Activated CD8-positive, alpha-beta memory T cell treated with anti-CD3 and anti-CD28 coated beads, Interleukin-2, amount 50 U/mL, for 1 hour (primary cell): Measurements from ENCODE around the gene C17orf58.
A peak's percentile ranks its signal among the peaks of the same experiment; 100 is the strongest.
"Not testable (repeated sequence)": the region's sequence is repeated elsewhere in the genome, so short reads cannot be mapped to it uniquely, and the experiment has no call there.

Experiments
- DNase-seq: peaks from one replicate; pipeline ENCODE4 v3.0.0-alpha.2; 2020; ENCODE audit errors: extremely low read depth

Gene C17orf58

DNA sequence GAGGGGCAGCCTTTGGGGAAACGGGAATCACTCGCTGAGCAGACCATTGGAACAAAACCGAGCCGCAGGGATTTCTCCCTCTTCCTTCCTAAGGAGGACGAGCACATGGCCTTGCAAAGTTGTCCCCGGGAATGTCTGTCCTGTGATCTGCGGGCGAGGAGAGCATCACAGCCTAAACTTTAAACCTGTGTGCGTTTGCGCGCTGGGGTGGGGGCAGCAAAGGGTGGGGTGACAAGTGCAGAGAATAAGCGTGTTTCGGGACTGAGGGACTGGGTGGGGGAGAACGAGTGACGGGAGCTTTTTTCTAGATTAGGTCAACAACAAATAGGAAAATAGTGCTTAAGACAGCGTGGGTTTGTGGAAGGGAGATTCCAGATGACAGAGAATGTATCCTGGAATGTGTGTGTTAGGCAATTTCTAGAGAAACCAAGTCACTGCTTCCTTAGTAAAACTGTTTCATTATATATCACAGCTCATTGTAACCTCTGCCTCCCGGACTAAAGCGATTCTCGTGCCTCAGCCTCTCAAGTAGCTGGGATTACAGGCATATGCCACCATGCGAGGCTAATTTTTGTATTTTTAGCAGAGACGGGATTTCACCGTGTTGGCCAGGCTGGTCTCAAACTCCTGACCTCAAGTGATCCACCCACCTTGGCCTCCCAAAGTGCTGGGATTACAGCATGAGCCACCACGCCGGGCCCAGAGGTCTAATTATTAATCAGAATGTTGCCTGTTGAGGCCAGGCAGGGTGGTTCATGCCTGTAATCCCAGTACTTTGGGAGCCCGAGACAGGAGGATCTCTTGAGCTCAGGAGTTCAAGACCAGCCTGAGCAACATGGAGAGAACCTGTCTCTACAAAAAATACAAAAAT is at the start of gene C17orf58:
C17orf58 (minus strand) TSS at position 169 of the 871 bp plus-strand sequence. CDS start 271 bp downstream, outside the sequence.
- DNase-seq: not testable (repeated sequence)

DNA sequence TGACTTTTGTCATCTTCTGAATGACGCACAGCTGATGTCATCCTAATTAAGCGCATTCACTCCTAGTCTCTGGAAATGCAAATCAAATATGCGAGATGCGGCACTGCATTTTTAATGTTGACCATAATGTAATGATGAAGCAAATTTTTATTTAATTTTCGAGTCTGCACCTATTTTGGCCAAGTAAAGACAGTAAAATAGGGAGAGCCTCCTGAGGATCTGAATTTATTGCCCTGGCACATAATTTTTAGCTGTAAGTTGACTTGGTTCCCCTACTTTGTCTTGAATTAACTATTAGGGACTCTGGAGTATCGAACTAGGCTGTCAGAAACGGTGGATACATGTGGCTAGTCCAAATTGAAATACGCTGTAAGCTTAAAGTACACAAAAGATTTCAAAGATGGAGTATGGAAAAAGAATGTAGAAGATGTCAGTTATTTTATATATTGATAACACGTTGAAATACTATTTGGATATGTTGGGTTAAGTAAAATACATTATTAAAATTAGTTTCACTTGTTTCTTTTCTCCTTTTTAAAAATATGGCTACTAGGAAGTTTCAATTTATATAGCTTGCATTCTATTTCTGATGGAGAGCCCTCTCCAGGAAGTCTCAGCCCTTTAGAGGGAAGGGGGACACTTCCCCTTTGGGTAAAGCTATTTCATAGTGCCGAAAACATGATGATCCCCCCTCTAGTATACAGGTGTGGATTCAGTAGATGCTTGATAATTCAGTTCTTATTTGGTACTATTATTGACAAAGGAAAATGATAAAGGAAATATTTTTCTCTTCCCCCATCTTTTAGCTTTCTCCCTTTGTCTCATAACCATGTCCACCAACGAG is 40.3 kb upstream of the C17orf58 start:
- DNase-seq: no peak

DNA sequence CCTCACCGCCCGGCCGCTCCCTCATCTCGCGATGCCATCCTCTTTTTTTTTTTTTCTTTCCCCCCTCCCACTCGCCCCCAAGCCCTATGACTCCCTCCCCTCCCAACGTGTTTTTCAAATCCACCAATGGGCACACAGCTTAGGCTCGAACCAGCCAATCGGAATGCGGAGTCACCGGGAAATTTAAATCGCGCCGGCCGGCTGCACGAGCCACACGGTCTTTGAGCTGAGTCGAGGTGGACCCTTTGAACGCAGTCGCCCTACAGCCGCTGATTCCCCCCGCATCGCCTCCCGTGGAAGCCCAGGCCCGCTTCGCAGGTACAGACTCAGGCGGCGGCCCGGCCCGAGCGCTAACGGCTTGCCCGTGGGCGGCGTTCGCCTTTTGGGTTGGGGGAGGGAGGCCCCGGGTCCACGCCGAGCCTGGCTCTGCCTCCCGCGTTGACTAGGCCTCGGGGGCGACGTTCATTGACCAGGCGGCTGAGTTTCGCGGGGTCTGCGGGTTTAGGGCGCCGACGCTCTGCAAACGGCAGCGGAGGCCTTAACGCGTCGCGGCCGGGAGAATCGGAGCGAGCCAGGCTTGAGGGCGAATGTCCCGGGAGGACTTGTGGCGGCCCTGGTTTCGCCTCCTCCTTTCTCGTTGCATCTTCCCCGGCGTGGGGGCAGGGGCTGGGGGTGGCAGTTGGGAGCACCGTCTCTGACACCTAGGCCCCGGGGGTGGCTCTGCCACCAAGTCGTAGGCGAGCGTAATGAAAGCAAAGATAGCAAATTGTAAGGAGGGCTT is 39.4 kb upstream of the C17orf58 start, which contains the start of gene KPNA2:
KPNA2 (plus strand) TSS at position 213 of the 781 bp plus-strand sequence. CDS start 1,398 bp downstream, outside the sequence.
- DNase-seq: peak; percentile 84

DNA sequence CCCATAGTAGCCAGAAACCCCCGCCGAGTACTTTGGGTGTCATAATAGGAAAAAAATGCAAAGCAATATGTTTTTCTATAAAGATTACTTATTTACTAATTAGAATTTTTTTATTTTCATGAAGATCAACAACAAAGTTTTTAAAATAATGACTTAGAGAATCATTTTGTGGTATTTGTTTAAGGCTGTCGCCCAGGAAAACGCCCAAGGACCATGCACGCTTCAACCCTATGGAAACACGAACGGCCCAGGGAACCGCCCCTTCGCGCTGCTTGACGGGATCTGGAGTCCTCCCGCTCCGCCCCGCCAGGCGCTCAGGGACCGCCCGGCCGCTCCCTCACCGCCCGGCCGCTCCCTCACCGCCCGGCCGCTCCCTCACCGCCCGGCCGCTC is 38.9 kb upstream of the C17orf58 start:
- DNase-seq: peak; percentile 73

DNA sequence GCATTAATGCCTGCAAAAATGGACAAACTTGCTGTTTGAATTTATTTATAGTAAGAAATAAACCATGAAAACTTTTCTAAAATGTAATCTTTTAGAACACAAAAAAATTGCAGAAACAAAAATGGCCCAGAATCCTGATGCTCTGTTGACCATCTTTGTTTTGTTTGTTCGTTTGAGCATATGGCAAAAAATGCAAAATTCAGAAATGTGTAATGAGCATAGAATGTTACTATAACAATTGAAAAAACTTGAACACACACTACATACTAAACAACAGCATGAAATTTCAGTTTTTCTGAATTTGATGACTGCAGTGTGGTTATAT is 38.1 kb upstream of the C17orf58 start:
- DNase-seq: no peak

DNA sequence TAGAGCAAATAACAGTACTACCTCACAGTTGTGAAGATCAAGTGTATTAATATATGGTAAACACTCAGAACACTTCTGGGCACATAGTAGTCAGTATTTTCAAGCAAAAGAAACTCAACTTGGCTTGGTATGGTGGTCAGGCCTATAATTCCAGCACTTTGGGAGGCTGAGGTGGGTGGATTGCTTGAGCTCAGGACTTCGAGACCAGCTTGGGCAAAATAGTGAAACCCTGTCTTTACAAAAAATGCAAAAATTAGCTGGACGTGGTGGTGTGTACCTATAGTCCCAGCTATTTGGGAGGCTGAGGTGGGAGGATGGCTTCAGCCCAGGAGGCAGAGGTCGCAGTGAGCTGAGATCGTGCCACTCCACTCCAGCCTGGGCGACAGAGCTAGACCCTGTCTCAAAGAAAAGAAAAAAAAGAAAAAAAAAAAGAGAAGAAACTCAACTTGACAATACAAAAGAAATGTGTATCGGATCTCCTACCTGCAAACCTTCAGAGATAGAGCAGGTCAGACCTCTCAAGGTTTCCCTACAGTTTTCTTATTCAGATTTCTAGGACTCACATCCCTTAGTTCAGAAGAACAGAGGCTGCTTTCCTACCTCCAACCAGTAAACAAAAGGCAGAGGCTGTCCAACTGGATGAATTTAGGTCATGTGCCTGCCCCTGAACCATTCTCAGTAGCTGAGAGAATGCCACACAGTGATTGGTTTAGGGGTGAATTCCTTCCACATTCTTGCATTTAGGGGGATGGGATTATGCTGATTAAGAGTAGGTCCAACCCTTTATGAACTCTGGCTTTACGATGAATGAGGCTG is 37.6 kb upstream of the C17orf58 start:
- DNase-seq: no peak

DNA sequence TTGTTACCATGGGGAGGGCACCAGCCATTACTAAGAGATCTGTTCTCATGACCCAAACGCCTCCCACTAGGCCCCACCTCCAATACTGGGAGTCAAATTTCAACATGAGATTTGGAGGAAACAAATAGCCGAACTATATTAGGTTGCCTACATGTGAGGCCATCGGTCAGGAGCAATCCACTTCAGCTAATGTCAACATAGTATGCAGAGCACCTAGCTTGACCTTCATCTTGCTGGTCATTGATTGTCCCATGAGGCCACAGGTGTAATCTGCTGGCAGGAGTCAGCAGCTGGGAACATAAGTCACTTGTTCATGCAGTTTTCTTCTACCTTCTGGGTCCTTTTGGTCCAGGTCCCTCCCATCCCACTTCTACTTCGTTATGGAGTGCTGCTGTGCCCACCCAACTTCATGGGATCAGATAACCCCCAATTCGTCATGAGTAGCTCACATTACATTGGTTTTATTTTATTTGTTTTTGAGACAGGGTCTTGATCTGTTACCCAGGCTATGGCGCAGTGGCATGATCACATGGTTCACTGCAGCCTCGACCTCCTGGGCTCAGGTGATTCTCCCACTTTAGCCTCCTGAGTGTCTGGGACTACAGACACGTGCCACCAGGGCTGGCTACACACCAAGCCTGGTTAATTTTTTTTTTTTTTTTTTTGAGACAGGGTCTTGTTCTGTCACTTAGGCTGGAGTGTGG is 33.4 kb upstream of the C17orf58 start:
- DNase-seq: no peak

DNA sequence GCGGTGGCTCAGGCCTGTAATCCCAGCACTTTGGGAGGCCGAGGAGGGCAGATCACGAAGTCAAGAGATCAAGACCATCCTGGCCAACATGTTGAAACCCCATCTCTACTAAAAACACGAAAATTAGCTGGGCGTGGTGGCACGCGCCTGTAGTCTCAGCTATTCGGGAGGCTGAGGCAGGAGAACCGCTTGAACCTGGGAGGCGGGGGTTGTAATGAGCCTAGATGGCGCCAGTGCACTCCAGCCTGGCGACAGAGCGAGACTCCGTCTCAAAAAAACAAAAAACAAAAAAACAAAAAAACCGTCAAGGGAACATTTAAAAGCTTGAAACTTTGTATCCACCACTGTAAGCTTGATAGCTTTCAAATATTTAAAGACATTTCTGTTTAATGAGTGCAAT is 26.3 kb upstream of the C17orf58 start:
- not testable (repeated sequence) for DNase-seq

DNA sequence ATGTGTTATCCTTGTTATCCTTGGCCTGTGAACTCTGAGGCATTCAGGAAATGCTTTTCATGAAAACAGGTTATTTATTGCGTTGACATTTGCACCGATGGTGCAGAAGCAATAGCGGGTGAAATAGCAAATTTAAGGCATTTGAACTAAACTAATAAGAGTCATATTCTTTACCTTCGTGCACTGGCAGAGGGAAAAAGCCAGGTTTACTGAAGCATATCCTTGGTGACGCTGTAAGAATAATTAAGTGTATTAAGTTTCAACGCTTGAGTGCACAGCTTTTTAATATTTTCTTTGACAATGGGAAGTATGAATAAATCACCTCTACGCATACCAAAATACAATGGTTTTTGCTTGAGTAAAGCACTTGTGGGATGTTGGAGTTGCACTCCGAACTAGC is 25.7 kb upstream of the C17orf58 start:
- DNase-seq: no peak

DNA sequence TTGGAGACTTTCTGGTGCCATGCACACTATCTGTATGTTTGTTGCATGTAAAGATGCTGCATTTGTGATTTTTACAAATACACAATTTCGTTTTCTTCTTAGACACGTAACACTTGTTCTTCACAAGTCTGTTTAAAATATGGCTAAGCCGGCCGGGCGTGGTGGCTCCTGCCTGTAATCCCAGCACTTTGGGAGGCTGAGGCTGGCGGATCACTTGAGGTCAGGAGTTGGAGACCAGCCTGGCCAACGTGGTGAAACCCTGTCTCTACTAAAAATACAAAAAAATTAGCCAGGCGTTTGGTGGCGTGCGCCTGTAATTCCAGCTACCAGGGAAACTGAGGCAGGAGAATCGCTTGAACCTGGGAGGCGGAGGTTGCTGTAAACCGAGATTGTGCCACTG is 24.5 kb upstream of the C17orf58 start:
- not testable (repeated sequence) for DNase-seq

DNA sequence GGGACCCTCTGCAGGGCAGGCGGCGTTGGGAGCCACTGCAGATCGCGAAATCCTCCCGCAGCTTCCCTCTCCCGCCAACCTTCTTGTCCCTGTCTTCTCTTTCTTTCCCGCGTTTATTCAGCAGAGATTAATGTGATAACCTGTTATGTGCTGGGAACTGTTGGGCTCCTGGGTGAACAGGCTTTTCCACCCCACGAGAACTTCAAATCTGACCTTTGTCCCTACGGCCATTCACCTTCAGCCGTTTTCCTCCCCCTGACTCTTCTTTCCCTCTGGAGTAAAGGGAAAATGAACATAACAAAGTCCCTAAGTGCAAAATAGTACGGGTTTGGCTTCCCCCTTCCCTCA is 24.1 kb upstream of the C17orf58 start:
- no peak for DNase-seq

DNA sequence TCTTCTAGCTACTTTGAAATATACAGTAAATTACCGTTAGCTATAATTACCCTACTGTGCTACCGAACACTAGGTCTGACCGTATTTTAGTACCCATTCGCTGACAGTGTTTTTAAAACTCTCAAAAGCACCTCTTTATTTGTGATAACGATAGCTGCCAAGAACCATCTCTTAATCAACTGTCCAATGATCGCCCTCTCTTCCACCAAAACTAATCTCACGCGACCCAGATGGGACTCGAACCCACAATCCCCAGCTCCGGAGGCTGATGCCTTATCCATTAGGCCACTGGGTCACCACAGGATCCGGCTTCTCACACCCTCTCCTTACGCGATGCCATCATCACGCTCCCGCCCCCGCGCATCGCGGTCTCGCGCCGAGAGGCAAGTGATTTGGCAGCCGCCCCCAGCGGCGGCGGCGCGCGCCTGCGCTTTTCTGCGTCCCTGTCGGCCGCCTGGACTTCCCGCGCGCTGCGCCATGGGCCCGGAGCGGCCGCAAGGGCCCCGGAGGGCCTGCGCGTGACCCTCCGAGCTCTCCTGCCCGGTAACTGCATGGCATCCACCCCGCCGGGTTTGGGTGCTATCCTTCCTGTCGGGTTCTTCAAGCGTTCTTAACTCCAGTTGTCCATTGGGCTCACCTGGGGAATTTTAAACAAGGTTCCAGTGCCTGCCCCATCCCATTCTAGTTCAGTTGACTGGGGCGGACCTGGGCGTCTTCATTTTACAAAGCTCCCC is 23.6 kb upstream of the C17orf58 start:
- peak; percentile 74 for DNase-seq

DNA sequence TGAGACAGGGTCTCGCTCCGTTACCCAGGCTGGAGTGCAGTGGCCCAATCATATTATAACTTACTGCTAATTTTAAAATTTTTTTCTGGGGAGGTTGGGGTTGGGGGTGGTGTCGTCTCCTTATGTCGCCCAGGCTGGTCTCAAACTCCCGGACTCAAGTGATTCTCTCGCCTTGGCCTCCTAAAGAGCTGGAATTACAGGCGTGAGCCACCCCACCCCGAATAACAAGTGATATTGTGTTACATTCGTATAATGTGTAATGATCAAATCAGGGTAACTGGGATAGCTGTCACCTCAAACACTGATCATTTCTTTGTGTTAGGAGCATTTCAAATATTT is 23.0 kb upstream of the C17orf58 start:
- DNase-seq: no peak

DNA sequence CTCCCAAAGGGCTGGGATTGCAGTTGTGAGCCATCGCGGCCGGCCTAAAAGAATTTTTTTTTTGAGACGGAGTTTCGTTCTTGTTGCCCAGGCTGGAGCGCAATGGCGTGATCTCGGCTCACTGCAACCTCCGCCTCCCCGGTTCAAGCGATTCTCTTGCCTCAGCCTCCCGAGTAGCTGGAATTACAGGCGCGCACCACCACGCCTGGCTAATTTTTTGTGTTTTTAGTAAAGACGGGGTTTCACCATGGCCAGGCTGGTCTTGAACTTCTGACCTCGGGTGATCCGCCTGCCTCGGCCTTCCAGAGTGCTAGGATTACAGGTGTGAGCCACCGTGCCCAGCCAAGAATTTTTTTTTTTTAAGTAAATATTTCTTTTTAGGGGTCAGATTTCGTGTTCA is 22.2 kb upstream of the C17orf58 start:
- DNase-seq: not testable (repeated sequence)

DNA sequence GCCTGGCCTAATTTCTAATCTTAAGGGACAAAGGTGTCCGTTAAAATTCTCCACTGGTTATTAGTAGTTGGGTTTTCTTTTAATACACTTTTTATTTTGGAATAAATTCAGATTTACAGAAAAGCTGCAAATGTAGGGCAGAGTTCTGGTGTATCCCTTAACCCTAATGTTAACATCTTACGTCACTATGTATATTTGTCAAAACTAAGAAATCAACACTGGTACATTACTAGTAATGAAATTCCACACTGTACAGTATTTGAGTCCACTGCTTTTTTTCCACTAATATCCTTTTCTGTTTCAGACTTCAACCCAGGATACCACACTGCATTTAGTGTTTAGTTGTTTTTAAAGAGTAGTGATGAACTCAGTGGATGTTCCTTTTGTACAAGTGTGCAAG is 20.6 kb upstream of the C17orf58 start:
- no peak for DNase-seq

DNA sequence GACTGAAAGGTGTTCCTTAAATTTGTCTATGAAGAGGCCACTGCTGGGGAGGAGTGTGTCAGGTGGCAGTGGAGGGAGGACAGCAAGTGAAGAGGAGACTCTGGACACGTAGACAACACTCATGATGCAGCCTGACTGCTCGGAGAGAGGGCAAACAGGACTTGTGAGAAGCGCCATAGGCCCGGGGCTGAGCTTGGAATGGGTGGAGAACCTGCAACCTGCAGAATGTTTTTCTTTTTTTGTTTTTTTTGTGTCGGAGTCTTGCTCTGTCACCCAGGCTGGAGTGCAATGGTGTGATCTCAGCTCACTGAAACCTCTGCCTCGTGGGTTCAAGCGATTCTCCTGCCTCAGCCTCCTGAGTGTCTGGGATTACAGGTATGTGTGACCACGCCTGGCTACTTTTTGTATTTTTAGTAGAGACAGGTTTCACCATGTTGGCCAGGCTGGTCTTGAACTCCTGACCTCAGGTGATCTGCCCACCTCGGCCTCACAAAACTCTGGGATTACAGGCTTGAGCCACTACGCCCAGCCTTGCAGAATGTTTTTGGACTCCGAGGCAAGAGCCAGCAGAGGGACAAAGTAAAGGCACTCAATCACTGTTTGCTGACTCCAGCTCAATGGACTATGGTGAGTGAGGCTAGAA is 18.9 kb upstream of the C17orf58 start:
- no peak for DNase-seq

DNA sequence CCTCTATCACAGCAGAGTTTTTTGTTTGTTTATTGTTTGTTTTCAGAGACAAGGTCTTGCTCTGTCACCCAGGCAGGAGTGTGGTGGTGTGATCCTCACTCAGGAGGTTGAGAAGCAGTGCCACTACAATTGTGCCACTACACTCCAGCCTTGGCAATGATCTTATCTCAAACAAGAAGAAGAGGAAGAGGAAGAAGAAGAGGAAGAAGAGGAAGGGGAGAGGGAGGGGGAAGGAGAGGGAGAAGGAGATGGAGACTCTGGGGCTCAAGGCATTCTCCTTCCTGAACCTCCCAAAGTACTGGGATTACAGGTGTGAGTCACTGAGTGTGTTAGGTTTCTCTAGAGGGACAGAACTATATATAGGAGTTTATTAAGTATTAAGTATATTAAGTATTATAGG is 17.1 kb upstream of the C17orf58 start:
- DNase-seq: no peak

DNA sequence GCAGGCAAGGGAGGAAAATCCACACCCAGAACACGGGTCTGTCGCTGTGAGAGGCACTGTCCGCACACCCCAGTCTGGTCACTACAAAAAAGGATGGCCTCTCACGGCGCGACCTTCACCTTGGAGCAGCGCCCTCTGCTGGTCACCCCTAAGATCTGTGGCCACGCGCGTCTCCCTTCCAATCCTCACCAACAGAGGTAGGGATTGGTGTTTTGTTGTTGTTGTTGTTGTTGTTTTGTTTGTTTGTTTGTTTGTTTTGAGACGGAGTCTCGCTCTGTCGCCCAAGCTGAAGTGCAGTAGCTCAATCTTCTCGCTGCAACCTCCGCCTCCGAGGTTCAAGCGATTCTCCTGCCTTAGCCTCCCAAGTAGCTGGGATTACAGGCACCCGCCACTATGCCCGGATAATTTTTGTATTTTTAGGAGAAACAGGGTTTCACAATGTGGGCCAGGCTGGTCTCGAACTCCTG is 15.0 kb upstream of the C17orf58 start:
- DNase-seq: no peak

DNA sequence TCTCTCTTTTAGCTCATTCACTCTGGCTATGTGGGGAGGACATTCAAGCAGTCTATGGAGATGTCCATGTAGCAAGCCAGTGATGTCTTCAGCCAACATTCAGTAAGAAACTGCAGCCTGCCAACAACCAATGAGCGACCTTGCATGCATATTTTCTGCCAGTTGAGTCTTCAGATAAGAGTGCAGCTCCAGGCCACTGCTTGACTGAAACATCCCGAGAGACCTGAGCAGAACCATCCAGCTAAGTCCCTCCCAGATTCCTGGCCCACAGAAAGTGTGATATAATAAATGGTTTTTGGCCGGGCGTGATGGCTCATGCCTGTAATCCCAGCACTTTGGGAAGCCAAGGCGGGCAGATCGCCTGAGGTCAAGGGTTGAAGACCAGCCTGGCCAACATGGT is 10.5 kb upstream of the C17orf58 start:
- DNase-seq: no peak
